Osteocyte (in vitro differentiated cells): Measurements from ENCODE around the gene UROC1. TPM values are rescaled to one million over a fixed set of nuclear protein-coding genes. Genes with fewer than 3 reads are reported as not detected.

Experiments used
- DNase-seq: peaks from one replicate; pipeline ENCODE4 v3.0.0; 2021; ENCODE audit warnings: mixed read lengths; ENCODE audit not compliant: unreplicated experiment; ENCODE audit errors: extremely low spot score
- H3K27ac Mint-ChIP-seq: one replicate; pipeline ENCODE4 v1.8.0; 2021; ENCODE audit warnings: mild to moderate bottlenecking, mixed read lengths; ENCODE audit not compliant: unreplicated experiment
- H3K27me3 Mint-ChIP-seq: one replicate; pipeline ENCODE4 v1.8.0; 2021; ENCODE audit warnings: mixed read lengths; ENCODE audit not compliant: unreplicated experiment
- H3K36me3 Mint-ChIP-seq: one replicate; pipeline ENCODE4 v1.8.0; 2021; ENCODE audit warnings: mixed read lengths; ENCODE audit not compliant: unreplicated experiment
- H3K4me1 Mint-ChIP-seq: one replicate; pipeline ENCODE4 v1.8.0; 2021; ENCODE audit warnings: mixed read lengths; ENCODE audit not compliant: unreplicated experiment
- H3K4me3 Mint-ChIP-seq: one replicate; pipeline ENCODE4 v1.8.0; 2021; ENCODE audit warnings: mild to moderate bottlenecking, moderate library complexity, mixed read lengths; ENCODE audit not compliant: unreplicated experiment
- H3K9me3 Mint-ChIP-seq: one replicate; pipeline ENCODE4 v1.8.0; 2021; ENCODE audit warnings: mixed read lengths; ENCODE audit not compliant: unreplicated experiment
- CTCF ChIP-seq: fragments of 200-600 bp; sonication (generic); IDR thresholded peaks from 2 replicates; pipeline ENCODE4 v1.5.0; 2021; ENCODE audit warnings: antibody characterized with exemption, mild to moderate bottlenecking, moderate library complexity
- total RNA-seq: library from RNA; stranded (reverse); gene quantifications from 2 replicates; pipeline ENCODE4 v1.2.1, GENCODE V29; 2021

Gene UROC1
- total RNA-seq, 1 donor from 2014 or later, result not detected

GRCh38 chr3:126439968-126440708 lies 77.4 kb downstream of the UROC1 start:
- H3K4me3 Mint-ChIP-seq, result no peak overlapping the region
- H3K4me1 Mint-ChIP-seq, result peaks cover 1% of the 10 kb centered on the region

GRCh38 chr3:126439346-126439967 lies 78.1 kb downstream of the UROC1 start:
- Mint-ChIP-seq H3K9me3 (no peaks in the 10 kb centered on the region), H3K36me3 (peaks cover 16% of the 10 kb centered on the region), H3K27ac (no peak overlapping the region), H3K4me1 (peaks cover 1% of the 10 kb centered on the region), H3K4me3 (no peak overlapping the region), H3K27me3 (no peaks in the 10 kb centered on the region)
- TF ChIP-seq CTCF, result no peak
- DNase-seq, result peak; percentile 75

More at GRCh38 chr3:126439968-126440708, 77.4 kb downstream of the UROC1 start:
- no peak for TF ChIP-seq CTCF
- peak; percentile 71 for DNase-seq
- Mint-ChIP-seq H3K27me3 (no peaks in the 10 kb centered on the region), H3K27ac (no peak overlapping the region), H3K36me3 (peaks cover 13% of the 10 kb centered on the region), H3K9me3 (no peaks in the 10 kb centered on the region)

GRCh38 chr3:126438746-126439145 lies 78.8 kb downstream of the UROC1 start:
- H3K9me3 Mint-ChIP-seq, result no peaks in the 10 kb centered on the region
- DNase-seq, result peak; percentile 66
- no peaks in the 10 kb centered on the region for H3K27me3 Mint-ChIP-seq
- no peak overlapping the region for H3K4me3 Mint-ChIP-seq
- peaks cover 1% of the 10 kb centered on the region for H3K4me1 Mint-ChIP-seq
- peaks cover 16% of the 10 kb centered on the region for H3K36me3 Mint-ChIP-seq
- H3K27ac Mint-ChIP-seq, result no peak overlapping the region
- TF ChIP-seq CTCF, result no peak

- no peaks in the 10 kb centered on the region for H3K27me3 Mint-ChIP-seq
- no peak overlapping the region for H3K27ac Mint-ChIP-seq
- H3K4me3 Mint-ChIP-seq, result no peak overlapping the region
- peak; percentile 48 for DNase-seq
- TF ChIP-seq CTCF, result no peak
- peaks cover 16% of the 10 kb centered on the region for H3K36me3 Mint-ChIP-seq
- H3K9me3 Mint-ChIP-seq, result no peaks in the 10 kb centered on the region
- H3K4me1 Mint-ChIP-seq, result peaks cover 3% of the 10 kb centered on the region
These were observed 79.4 kb downstream of the UROC1 start for GRCh38 chr3:126438186-126438585.
